GM18517 (cell line): ENCODE results near the gene DAD1.
"Not testable (repeated sequence)": the region's sequence is repeated elsewhere in the genome, so short reads cannot be mapped to it uniquely, and the experiment has no call there.

Experiments
- ATAC-seq: cut with Tn5 transposase; IDR thresholded peaks from one replicate; pipeline ENCODE4 v1.9.1; 2021; ENCODE audit warnings: mild to moderate bottlenecking, moderate library complexity; ENCODE audit not compliant: unreplicated experiment

The DAD1 gene

GRCh38 chr14:22599349-22599748 lies 10.3 kb upstream of the DAD1 start:
- no peak for ATAC-seq

- ATAC-seq: peak; percentile 49
Observed at GRCh38 chr14:22598896-22599244, 9.8 kb upstream of the DAD1 start.

- ATAC-seq: peak; percentile 62
Observed at GRCh38 chr14:22598099-22598895, 9.3 kb upstream of the DAD1 start, which contains the start of gene ABHD4. ABHD4 (plus strand) TSS chr14:22598300; CDS start chr14:22598307, 7 bp downstream.

- ATAC-seq: peak; percentile 14
Observed at GRCh38 chr14:22597771-22598098, 8.7 kb upstream of the DAD1 start.

GRCh38 chr14:22597265-22597664 lies 8.2 kb upstream of the DAD1 start:
- ATAC-seq: no peak

GRCh38 chr14:22596354-22596879 lies 7.4 kb upstream of the DAD1 start:
- ATAC-seq: no peak

GRCh38 chr14:22594156-22594716 lies 5.2 kb upstream of the DAD1 start:
- ATAC-seq: no peak

GRCh38 chr14:22593601-22594000 lies 4.6 kb upstream of the DAD1 start:
- ATAC-seq: no peak

GRCh38 chr14:22593189-22593588 lies 4.2 kb upstream of the DAD1 start:
- no peak for ATAC-seq

GRCh38 chr14:22588526-22589095 lies 413 bp downstream of the DAD1 start:
- no peak for ATAC-seq

- not testable (repeated sequence) for ATAC-seq
Observed at GRCh38 chr14:22587677-22588422, 1.2 kb downstream of the DAD1 start.

GRCh38 chr14:22587247-22587646 lies 1.8 kb downstream of the DAD1 start:
- no peak for ATAC-seq

- ATAC-seq: no peak
Observed at GRCh38 chr14:22583994-22584393, 5.0 kb downstream of the DAD1 start.

GRCh38 chr14:22580625-22581024 lies 8.4 kb downstream of the DAD1 start:
- no peak for ATAC-seq

GRCh38 chr14:22579881-22580280 lies 9.1 kb downstream of the DAD1 start:
- no peak for ATAC-seq

GRCh38 chr14:22579236-22579635 lies 9.8 kb downstream of the DAD1 start:
- ATAC-seq: no peak

- ATAC-seq: no peak
Observed at GRCh38 chr14:22577334-22577908, 11.6 kb downstream of the DAD1 start.

GRCh38 chr14:22573804-22574203 lies 15.2 kb downstream of the DAD1 start:
- no peak for ATAC-seq

- no peak for ATAC-seq
Observed at GRCh38 chr14:22572562-22573058, 16.4 kb downstream of the DAD1 start.

GRCh38 chr14:22570132-22570949 lies 18.7 kb downstream of the DAD1 start:
- ATAC-seq: peak; percentile 74
